T-helper 2 cell treated with Interferon-gamma antibody and Interleukin-4, amounts not matched to agents 100 ng/mL and 5 ng/mL, for 36 hours (primary cell): Measurements from ENCODE around the gene INPP5B. TPM values are rescaled to one million over a fixed set of nuclear protein-coding genes. Genes with fewer than 3 reads are reported as not detected.

Experiments
- intact Hi-C: fragments of 100-400 bp; cut with micrococcal nuclease; formaldehyde crosslinking; loops from one replicate; pipeline ENCODE4 v1.15.1; 2023
- total RNA-seq: library from RNA; stranded (reverse); gene quantifications from 2 replicates; pipeline ENCODE4 v1.2.3, GENCODE V29; 2022

The INPP5B gene
- total RNA-seq, 1 donor from 2014 or later, result 32.8 TPM

- intact Hi-C loops, result no loop called here
These were observed 68.8 kb downstream of the INPP5B start for GRCh38 chr1:37878071-37878470.

- intact Hi-C loops, result no loop called here
These were observed 71.0 kb downstream of the INPP5B start for GRCh38 chr1:37875833-37876232.

DNA sequence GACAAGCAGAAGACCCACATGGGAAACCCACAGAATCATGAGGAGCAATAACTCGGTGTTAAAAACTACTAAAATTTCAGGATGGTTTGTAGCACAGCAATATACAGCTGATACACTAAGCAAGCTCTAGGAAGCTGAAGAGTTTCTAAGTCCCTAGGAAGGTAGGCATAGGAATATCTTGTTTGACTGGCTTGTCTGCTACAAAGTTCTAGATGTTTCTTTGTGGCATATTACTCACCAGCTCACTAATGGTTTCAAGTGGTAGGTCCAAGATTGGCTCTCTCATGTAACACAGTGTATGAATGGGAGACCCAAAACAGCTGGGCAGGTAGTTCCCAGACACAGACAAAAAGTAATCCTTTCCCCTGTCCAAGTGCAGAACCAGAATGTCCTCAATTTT, 74.2 kb downstream of the INPP5B start:
- intact Hi-C loops, result no loop called here

DNA sequence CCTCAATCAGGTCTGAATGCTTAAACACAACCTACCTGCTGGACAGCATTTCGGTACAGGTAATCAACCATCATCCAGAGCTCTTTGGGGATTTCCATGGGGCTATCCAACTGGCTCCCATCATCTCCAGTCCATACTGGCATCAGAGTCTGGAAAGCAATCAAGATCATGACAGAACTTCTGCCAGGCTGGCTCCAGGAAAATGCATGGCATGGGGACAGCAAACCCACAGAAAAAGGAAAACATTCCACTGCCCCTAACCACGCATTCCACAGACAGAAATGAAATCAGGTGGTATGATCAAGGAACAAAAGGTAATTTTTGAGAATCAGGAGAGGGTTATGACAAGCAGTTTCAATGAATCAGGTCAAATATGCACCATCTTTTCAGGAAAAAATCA, 78.4 kb downstream of the INPP5B start:
- intact Hi-C loops, result no loop called here

GRCh38 chr1:37867784-37868183, 79.1 kb downstream of the INPP5B start:
- intact Hi-C loops, result no loop called here

- intact Hi-C loops, result no loop called here
These were observed 80.4 kb downstream of the INPP5B start for GRCh38 chr1:37866491-37866890.

DNA sequence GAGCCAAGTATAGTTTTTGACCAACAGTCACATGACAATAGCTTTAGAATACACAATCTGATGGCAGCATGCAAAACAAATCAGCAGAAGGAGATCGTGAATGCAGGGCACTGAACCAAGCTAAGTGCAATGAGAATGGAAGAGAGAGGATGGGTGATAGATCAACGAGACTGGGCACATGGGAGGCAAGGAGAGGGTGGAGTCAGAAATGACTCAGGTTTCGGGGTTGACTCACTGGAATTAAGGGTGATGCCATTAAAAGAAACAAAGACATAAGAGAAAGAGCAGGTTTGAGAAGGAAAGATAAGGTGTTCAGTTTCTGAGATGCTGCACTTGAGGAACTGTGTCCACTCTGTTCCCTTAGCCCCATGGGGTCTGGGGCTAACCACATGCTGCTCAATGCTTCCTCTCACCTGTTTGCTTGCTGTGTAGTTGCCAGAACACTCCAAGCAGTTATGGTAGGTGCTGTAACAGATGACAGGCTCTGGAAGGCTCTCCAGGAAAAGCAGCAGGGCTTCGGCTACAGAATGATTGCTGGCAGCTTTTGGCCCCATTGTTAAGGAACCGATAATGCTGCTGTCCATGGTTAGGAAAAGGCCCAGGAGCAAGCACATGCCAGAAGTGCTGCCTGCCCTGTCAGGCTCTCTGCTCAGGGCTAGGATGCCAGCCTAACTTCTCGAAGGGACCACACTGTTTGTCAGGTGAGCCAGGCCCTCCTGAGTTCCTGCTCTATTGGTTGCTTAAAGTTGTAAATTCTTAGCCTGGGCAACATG, 81.3 kb downstream of the INPP5B start:
- intact Hi-C loops, result no loop called here

GRCh38 chr1:37862330-37862729, 84.5 kb downstream of the INPP5B start:
- intact Hi-C loops, result no loop called here

DNA sequence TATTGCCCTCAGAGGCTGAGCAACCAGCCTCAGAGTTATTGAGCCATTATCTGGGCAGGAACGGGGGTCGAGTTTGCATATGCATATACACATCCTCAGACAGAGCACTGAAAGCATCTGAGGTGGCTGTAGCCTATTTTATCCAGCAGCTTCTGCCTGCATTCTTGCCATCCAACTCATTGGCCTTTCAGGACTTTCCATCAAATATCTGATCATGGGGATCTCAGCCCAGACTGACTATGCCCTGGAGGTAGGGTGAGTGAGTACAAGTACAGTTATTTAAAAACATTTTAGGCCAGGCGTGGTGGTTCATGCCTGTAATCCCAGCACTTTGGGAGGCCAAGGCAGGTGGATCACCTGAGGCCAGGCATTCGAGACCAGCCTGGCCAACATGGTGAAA, 85.7 kb downstream of the INPP5B start:
- intact Hi-C loops, result no loop called here

DNA sequence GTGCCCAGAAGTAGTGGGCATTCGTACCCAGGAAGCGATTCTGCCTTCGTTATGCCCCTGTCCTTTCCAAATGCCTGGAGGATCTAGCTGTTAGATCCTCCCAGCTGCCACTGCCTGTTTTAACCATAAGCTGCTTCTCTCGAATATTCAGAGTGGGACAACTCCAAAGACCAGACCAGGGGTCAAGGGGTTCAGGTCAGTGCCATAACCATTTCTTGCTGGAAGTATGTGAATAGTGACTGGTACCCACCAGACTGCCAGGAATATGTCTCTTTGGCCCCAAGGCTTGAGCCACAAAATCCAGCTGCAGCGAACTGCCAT, 86.5 kb downstream of the INPP5B start:
- intact Hi-C loops, result loop anchor here (1.0 kb wide), 1 partner anchor 49 kb away; no protein-coding TSS in a partner anchor

DNA sequence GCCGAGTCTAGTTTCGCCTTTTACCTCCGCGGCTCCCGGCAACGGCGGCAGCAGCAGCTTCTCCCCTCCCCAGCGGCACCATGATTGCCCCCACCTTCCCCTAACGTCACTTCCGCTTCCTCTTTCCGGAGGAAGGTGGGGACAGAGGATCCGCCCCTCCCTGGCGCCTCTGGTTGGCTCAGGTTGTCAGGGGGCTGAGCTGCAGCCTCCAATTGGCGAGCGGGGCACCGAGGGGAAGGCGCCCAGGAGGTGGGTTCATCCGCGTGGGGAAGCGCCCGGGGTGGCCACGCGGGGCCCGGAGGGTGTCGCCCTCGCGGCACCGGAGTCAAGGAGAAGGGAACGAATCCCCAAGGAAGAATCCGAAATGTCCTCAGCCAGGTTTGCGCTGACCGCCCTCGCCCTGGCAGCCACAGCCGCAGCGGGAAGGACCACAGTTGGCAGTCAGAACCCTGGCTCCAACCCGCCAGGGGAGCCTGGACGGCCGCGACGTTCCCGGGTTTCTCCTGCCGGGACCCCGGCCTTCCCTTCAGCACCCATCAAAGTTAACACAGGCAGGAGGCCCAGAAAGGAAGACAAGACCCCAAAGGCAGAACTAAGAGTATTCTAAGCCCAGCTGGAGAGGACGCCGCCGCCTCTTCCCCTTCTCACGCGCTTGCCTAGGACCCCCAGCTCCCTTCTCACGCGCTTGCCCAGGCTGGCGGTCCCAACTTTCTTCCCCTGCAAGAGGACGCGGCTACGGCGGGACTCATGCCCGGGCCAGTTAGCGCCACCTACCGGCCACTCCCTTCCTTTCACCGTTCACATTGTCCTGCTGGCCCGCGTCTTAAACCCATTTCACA, 87.1 kb downstream of the INPP5B start, which contains the start of gene MTF1:
MTF1 (minus strand) TSS at position 86 of the 839 bp plus-strand sequence. CDS start 1,934 bp downstream, outside the sequence.
- intact Hi-C loops, result loop anchor here (1.0 to 5.0 kb wide), 5 partner anchors 48 to 305 kb away; partner anchors contain the start of genes CDCA8, GNL2, SNIP1 and YRDC

DNA sequence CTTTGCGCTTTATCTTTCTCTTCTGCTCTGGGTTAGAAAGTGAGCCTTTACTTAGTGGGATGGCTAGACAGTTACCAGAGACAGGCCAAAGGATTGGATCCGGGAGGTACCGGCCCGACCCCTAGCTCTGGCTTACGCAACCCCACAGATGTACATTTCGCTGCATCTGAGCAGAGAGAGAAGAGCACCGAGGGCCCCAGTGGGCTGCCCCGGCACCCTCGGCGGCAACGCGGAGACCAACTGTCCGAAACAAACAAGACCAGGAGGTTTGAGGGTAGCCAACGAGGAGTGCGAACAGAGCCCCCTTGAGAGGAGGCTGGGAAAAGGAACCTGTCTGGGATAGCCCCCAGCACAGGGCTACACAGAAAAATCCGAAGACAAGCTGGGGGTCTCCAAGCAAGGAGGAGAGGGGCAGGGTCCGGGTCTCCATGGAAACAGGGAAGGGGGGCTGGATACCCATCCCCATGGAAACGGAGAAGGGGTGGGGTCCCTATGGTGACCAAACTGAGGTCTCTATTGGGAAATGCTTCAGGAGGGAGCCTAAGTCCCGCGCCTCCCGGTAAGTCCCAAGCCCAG, 87.8 kb downstream of the INPP5B start:
- intact Hi-C loops, result loop anchor here (1.0 to 5.0 kb wide), 4 partner anchors 51 to 305 kb away; partner anchors contain the start of genes CDCA8, GNL2, SNIP1 and YRDC

GRCh38 chr1:37854406-37854805, 92.4 kb downstream of the INPP5B start:
- intact Hi-C loops, result no loop called here

GRCh38 chr1:37853157-37853556, 93.7 kb downstream of the INPP5B start:
- intact Hi-C loops, result no loop called here

GRCh38 chr1:37851782-37852210, 95.1 kb downstream of the INPP5B start:
- intact Hi-C loops, result no loop called here

GRCh38 chr1:37851262-37851661, 95.6 kb downstream of the INPP5B start:
- intact Hi-C loops, result no loop called here

- intact Hi-C loops, result no loop called here
These were observed 96.4 kb downstream of the INPP5B start for GRCh38 chr1:37850352-37850955.

DNA sequence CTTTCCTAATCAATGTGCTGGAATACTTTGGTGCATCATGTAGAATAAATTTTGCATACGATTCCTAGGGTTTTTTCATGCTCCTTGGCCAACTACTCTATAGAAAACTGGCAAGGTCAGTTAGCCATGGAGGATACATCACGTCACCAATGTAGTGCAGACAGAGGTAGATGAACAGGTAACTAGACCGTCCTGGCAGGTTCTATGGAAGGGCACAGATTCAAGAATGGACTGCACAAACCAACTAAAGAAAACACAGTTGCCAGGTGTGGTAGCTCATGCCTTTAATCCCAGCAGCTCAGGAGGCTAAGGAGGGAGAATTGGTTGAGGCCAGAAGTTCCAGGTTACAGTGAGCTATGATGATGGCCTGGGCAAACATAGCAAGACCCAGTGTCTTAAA, 97.4 kb downstream of the INPP5B start:
- intact Hi-C loops, result no loop called here

DNA sequence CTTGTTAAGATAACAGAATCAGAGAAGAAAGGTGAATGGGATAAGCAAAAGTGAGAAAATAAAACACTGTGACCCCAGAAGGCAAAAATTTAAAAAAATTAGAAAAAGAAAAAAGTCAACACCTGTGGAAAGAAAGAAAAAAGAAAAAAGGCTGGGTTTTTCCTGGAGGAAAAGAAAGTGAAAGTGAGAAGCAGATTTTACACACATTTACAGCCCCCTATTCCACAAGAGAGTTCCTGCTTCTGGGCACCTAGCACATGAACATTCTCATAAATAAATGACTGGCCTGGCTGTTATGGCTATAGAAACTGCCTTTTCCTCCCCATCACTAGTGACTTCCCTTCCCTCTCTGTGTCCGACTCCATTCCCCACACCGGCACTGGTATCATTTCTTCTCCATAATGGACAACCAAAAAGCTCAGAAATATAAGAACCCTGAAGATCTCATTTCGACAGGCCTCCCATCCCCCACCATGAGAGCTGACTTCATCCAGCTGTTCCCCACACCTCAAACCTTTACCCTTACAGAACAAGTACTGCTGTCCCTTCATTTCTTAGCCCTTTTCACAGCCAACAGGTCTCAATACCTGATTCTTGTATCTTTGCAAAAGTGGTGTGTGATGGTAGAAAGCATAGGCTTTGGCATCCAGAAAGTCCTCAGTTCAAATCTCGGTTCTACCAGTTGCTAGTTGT, 100.1 kb downstream of the INPP5B start:
- intact Hi-C loops, result no loop called here

DNA sequence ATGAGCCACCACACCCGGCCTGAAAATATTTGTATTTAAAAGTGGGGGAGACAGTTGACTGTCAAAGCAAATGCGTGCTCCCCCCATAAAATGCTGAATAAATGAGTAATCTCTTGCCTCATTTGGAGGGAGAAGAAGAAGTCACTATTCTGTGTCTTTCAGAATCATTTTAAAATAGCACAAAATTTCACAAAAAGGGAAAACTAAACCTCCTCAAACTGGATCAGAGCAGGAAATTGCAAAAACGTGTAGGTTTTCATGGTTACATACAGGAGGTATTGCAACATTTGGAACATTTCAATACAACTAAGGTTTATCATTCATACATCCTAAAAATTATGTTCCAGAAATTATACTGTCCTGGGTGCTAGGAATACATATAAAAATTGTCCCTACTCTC, 101.1 kb downstream of the INPP5B start:
- intact Hi-C loops, result no loop called here
